Right lobe of liver (tissue), 6 donors: ENCODE results near the gene TRAPPC12. TPM values are rescaled to one million over a fixed set of nuclear protein-coding genes. Genes with fewer than 3 reads are reported as not detected.

Experiments
- ATAC-seq, 4 donors: fragments of 200-7000 bp; cut with Tn5 transposase; one replicate each; pipeline ENCODE4 v1.9.1; 2020; ENCODE audit warnings: mild to moderate bottlenecking in 4 of 4, moderate library complexity in 4 of 4
- DNase-seq, 3 donors: peaks; one replicate each; pipeline ENCODE4 v3.0.0-alpha.2; 2020
- H3K27ac ChIP-seq, 3 donors: fragments of 200-600 bp; one replicate each; pipeline ENCODE4 v1.8.0; 2022
- H3K27me3 ChIP-seq, 2 donors: fragments of 200-600 bp; one replicate each; pipeline ENCODE4 v1.8.0; 2022
- H3K36me3 ChIP-seq, 4 donors: fragments of 200-600 bp; sonication (generic) in 1 of 4; one replicate each; pipeline versions ENCODE4 v1.5.1 to v1.8.0; 2017 to 2022; ENCODE audit warnings: control low read depth in 1 of 4
- H3K4me1 ChIP-seq, 4 donors: fragments of 200-600 bp; sonication (generic) in 1 of 4; one replicate each; pipeline versions ENCODE4 v1.5.1 to v1.8.0; 2017 to 2022; ENCODE audit warnings: control low read depth in 1 of 4
- H3K4me3 ChIP-seq, 3 donors: fragments of 200-600 bp; one replicate each; pipeline ENCODE4 v1.8.0; 2022
- H3K9me3 ChIP-seq, 4 donors: fragments of 200-600 bp; sonication (generic) in 1 of 4; one replicate each; pipeline versions ENCODE4 v1.5.1 to v1.8.0; 2017 to 2022; ENCODE audit warnings: control low read depth in 1 of 4
- CTCF ChIP-seq, 4 donors: fragments of 200-600 bp in 3 of 4; fragments of 450-650 bp in 1 of 4; IDR thresholded peaks; one replicate each; pipeline versions ENCODE4 v1.5.1 to v1.8.0; 2016 to 2022; ENCODE audit warnings: antibody characterized with exemption in 4 of 4, mild to moderate bottlenecking in 2 of 4
- POLR2A ChIP-seq: fragments of 450-650 bp; IDR thresholded peaks from one replicate; pipeline ENCODE4 v1.6.1; 2017; ENCODE audit warnings: antibody characterized with exemption, mild to moderate bottlenecking
- WGBS: methylation state at CpG from one replicate; pipeline ENCODE4 v1.1.6; 2018; ENCODE audit warnings: low coverage, low lambda C conversion rate; ENCODE audit not compliant: insufficient coverage; ENCODE audit errors: missing lambda C conversion rate; 5-methylcytosine and 5-hydroxymethylcytosine counted together
- intact Hi-C, 2 donors: fragments of 100-400 bp; cut with DNase I; formaldehyde crosslinking; loops; one replicate each; pipeline versions ENCODE4 v1.11.2 to v1.14.1; 2022
- long read RNA-seq: library from polyadenylated mRNA; unstranded; transcript quantifications from one replicate; pipeline ENCODE4 v2.0.0, GENCODE V29; 2019
- total RNA-seq, 6 experiments: library from RNA; depleted of rRNA in 2 of 6; stranded (reverse); fragments of >200 nt in 2 of 6; fragmentation: NEBNext Ultra II Directional in 3 of 6; extraction: Animal tissue kit (Norgen Biotek cat#: 25700) in 3 of 6; gene quantifications; one replicate each; pipeline versions ENCODE4 v1.1.0 to v1.2.4, GENCODE V29; 2016 to 2023
- donor health status: DM: no; HTN: yes; CAD: no.
- donor health status: DM: no; HTN: no; CAD: no.
- donor health status: DM: no; HTN: no; CAD: no.
- donor health status: DM: no; HTN: yes; CAD: no.
- donor health status: DM: no; HTN: yes; CAD: no.

TRAPPC12 gene
- total RNA-seq, result 10 to 100 TPM; 39.2 to 92.4 (median 47.8) TPM
- long read RNA-seq, partial matches to known transcripts, result 3 of 4 reads
- long read RNA-seq, other reads (novel, unspliced or antisense), result 1 of 4 reads

- Histone ChIP-seq H3K4me3 (peak within 1 kb of the TSS; percentile 71 to 93 (median 80)), H3K36me3 (no peaks in the 10 kb centered on the region), H3K27me3 (no peaks in the 10 kb centered on the region), H3K9me3 (no peaks in the 10 kb centered on the region), H3K4me1 (peaks cover 0 to 30% (median 0%) of the 10 kb centered on the region in 4 donors), H3K27ac (peak within 1 kb of the TSS; percentile 78 to 91 (median 82))
- TF ChIP-seq POLR2A (peak; percentile 86), CTCF (IDR thresholded peaks at IDR 0.05) (peak in 3 of 4 donors; percentile 35 to 45 (median 40))
- WGBS, result 0% methylated on average over 11 of the region's 61 CpGs
- DNase-seq (peak; percentile 92 to 96 (median 96)), ATAC-seq (peak; percentile 83 to 90 (median 87))
- intact Hi-C loops, result no loop called here
These were observed at the start of gene TRAPPC12 for GRCh38 chr2:3379647-3380534. Gene TRAPPC12, plus strand, starts transcription at chr2:3379694. Its CDS starts 7,930 bp downstream, at chr2:3387624.

GRCh38 chr2:3332133-3332532 is 47.4 kb upstream of the TRAPPC12 start:
- 96% methylated on average over 3 of the region's 8 CpGs for WGBS
- no peaks in the 10 kb centered on the region for H3K9me3 ChIP-seq
- H3K4me3 ChIP-seq, result no peak overlapping the region
- no peak overlapping the region for H3K27ac ChIP-seq
- intact Hi-C loops, result no loop called here
- TF ChIP-seq CTCF (IDR thresholded peaks at IDR 0.05) (no peak), POLR2A (no peak)
- no peaks in the 10 kb centered on the region for H3K4me1 ChIP-seq
- no peaks in the 10 kb centered on the region for H3K27me3 ChIP-seq
- peaks cover 0 to 6% (median 1%) of the 10 kb centered on the region in 4 donors for H3K36me3 ChIP-seq
- DNase-seq (no peak), ATAC-seq (no peak)

- H3K4me3 ChIP-seq, result no peak overlapping the region
- WGBS, result 92% methylated on average over 15 of the region's 24 CpGs
- no peak overlapping the region for H3K27ac ChIP-seq
- no peaks in the 10 kb centered on the region for H3K27me3 ChIP-seq
- no peaks in the 10 kb centered on the region for H3K9me3 ChIP-seq
- intact Hi-C loops, result no loop called here
- DNase-seq, result no peak
- peaks cover 0 to 6% (median 1%) of the 10 kb centered on the region in 4 donors for H3K36me3 ChIP-seq
- no peaks in the 10 kb centered on the region for H3K4me1 ChIP-seq
- TF ChIP-seq CTCF (IDR thresholded peaks at IDR 0.05) (no peak), POLR2A (no peak)
- no peak for ATAC-seq
These were observed 44.8 kb upstream of the TRAPPC12 start for GRCh38 chr2:3334392-3335345.

- ATAC-seq (no peak), DNase-seq (no peak)
- WGBS, result 92% methylated on average over 2 of the region's 2 CpGs
- no peak overlapping the region for H3K27ac ChIP-seq
- H3K4me1 ChIP-seq, result no peaks in the 10 kb centered on the region
- no peak overlapping the region for H3K4me3 ChIP-seq
- no peaks in the 10 kb centered on the region for H3K9me3 ChIP-seq
- intact Hi-C loops, result no loop called here
- no peak for TF ChIP-seq POLR2A
- TF ChIP-seq CTCF (IDR thresholded peaks at IDR 0.05), result no peak
- no peaks in the 10 kb centered on the region for H3K27me3 ChIP-seq
- peaks cover 0 to 2% (median 0%) of the 10 kb centered on the region in 4 donors for H3K36me3 ChIP-seq
These were observed 42.6 kb upstream of the TRAPPC12 start for GRCh38 chr2:3336844-3337243.
